HuH-7.5 (cell line): ENCODE measurements around the gene CD1E.
"Not testable (repeated sequence)": the region's sequence is repeated elsewhere in the genome, so short reads cannot be mapped to it uniquely, and the experiment has no call there.

Experiments used
- DNase-seq: peaks from one replicate; pipeline ENCODE4 v3.0.0; 2011; ENCODE audit warnings: low spot score

The CD1E gene

GRCh38 chr1:158362941-158363340 lies 9.2 kb downstream of the CD1E start:
- no peak for DNase-seq

GRCh38 chr1:158366783-158367182 lies 13.1 kb downstream of the CD1E start:
- no peak for DNase-seq

- no peak for DNase-seq
Measured at GRCh38 chr1:158371188-158371953, 17.7 kb downstream of the CD1E start.

DNA sequence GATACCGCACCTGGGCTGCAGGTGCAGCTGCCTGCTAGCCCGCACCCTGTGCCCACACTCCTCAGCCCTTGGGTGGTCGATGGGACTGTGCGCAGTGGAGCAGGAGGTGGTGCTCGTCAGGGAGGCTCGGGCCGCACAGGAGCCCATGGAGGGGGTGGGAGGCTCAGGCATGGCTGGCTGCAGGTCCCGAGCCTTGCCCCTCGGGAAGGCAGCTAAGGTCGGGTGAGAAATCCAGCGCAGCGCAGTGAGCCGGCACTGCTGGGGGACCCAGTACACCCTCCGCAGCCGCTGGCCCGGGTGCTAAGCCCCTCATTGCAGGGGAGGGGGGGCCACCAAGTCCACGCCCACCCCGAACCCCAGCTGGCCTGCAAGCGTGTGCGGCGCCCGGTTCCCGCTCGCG lies 20.4 kb downstream of the CD1E start:
- not testable (repeated sequence) for DNase-seq

- DNase-seq, result no peak
Measured at GRCh38 chr1:158374860-158375259, 21.2 kb downstream of the CD1E start.

- no peak for DNase-seq
Measured at GRCh38 chr1:158390331-158390730, 36.6 kb downstream of the CD1E start.

GRCh38 chr1:158391099-158391498 lies 37.4 kb downstream of the CD1E start:
- no peak for DNase-seq

- no peak for DNase-seq
Measured at GRCh38 chr1:158393476-158393875, 39.8 kb downstream of the CD1E start.

DNA sequence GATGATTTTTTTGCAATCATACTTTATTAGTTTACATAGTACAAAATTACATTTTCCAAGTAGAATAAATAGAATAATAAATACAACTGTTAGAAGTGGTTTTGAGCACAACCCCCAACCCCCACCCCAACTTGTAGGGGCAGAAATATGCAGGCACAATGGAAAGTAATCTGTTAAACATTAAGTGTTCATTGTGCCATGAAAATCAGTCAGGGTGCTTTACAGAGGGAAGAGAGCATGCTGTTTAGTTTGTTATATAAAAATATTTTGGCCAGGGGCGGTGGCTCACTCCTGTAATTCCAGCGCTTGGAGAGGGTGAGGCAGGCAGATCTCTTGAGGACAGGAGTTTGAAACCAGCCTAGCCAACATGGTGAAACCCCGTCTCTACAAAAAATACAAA lies 43.0 kb downstream of the CD1E start:
- no peak for DNase-seq

GRCh38 chr1:158398818-158399514 lies 45.3 kb downstream of the CD1E start, which contains the start of gene OR10T2:
Gene OR10T2 (minus strand): TSS chr1:158399466. CDS start chr1:158399466, 0 bp downstream.
- no peak for DNase-seq

DNA sequence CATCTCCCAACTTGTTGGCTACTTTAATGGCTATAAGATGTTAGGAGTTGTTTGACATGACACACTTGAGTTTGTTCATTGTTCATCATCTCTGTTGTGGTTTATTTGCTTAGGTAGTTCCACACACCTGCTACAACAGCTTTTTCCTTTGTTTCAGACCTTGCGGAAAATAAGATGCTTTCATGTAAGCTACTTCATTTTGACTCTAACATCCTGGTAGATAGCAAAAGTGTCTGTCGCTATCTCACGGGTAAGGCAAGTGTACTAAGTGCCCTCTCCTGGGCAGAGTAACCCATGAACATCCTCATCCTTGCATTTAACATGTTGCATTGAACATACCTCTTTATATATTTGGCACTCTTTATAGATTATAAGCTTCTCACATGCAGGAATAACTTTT lies 47.2 kb downstream of the CD1E start:
- DNase-seq, result no peak

- DNase-seq, result no peak
Measured at GRCh38 chr1:158407092-158407491, 53.4 kb downstream of the CD1E start.
